ENCODE data around the gene ARFGEF3.
"Not testable (repeated sequence)": the region's sequence is repeated elsewhere in the genome, so short reads cannot be mapped to it uniquely, and the experiment has no call there.

ARFGEF3 gene

GRCh38 chr6:138343112-138343511 is 181.4 kb downstream of the ARFGEF3 start:
- no peak for DNase-seq (ENCODE audit: low read depth)

DNA sequence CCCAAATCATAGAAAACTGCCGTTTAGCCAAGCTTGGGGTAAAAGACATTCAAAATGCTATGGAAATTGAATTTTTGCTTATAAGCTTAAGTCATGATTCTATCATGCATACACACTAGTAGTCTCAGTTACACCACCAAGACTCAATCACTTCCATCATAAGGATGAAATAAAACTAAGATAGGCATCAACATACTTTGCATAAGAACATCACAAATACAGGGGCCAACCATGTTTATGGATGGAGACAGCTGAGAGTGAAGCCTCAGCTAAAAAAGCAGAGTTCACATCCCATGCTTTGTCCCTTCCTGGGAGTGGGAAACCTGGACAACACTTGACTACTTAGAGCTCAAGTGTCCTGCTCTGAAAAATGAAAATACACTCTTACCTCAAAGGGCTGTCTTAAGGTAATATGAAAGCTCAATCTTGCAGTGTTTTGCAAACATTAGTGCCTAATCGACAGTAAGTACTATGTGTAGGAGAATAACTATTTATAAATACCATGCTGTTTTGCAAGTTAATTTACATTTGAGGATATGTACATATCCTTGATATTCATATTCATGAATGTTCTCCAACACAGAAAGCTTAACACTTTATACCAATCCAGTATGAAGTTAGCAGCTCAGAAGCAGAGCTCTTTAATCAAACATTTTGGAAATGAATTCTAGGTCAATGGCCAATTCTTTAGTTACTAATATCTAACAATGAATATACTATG is 184.0 kb downstream of the ARFGEF3 start:
- no peak for TF ChIP-seq CTCF (conservative IDR thresholded peaks at IDR 0.05; ENCODE audit: low read length)
- no peak for DNase-seq (ENCODE audit: low read depth)

More at GRCh38 chr6:138343112-138343511, 181.4 kb downstream of the ARFGEF3 start:
- no peak for TF ChIP-seq CTCF (conservative IDR thresholded peaks at IDR 0.05; ENCODE audit: low read length)
- no peak overlapping the region for H3K4me3 ChIP-seq (ENCODE audit: low read length)

GRCh38 chr6:138346302-138347195 is 184.8 kb downstream of the ARFGEF3 start:
- no peak for TF ChIP-seq CTCF (conservative IDR thresholded peaks at IDR 0.05; ENCODE audit: low read length)
- H3K4me3 ChIP-seq (ENCODE audit: low read length): no peak overlapping the region
- DNase-seq (ENCODE audit: low read depth): peak; percentile 75

More for the DNA sequence above, 184.0 kb downstream of the ARFGEF3 start:
- H3K4me3 ChIP-seq (ENCODE audit: low read length): no peak overlapping the region

DNA sequence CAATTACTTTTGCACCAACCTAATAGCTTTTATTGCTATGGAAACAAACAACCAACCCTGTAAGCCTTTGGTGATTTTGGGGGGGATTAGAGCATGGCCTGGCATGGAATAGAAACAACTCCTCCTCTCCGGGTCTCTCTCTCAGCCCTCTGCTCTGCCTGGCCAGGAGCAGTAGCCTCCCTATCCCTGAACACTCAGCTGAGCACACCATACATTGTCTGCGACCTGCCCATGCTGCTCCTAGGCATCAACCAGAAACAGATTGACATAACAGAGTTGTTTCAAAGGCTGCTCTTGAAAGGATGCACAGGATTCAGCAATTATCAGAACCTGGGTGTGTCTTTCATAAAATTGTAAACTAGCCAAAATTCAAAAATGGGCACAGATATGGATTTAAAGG is 186.1 kb downstream of the ARFGEF3 start:
- TF ChIP-seq CTCF (conservative IDR thresholded peaks at IDR 0.05; ENCODE audit: low read length): no peak
- H3K4me3 ChIP-seq (ENCODE audit: low read length): no peak overlapping the region
- DNase-seq (ENCODE audit: low read depth): no peak

DNA sequence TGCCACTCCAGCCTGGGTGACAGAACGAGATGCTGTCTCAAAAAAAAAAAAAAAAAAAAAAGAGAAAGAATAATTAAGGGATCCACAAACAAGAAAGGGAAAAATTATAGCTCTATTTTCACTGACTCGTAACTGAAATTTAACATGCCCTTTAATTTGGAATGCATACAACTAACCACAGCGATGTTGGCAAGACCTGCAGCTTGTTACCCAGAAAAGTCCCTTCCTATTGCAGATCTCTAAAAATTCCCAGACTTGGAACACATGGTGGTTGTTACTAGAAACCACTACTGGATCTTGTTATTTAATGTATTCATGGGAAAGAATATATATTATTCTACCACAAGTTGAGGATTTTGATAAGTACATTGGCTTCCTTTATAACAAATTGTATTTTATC is 188.2 kb downstream of the ARFGEF3 start:
- TF ChIP-seq CTCF (conservative IDR thresholded peaks at IDR 0.05; ENCODE audit: low read length): no peak
- DNase-seq (ENCODE audit: low read depth): peak; percentile 79
- no peak overlapping the region for H3K4me3 ChIP-seq (ENCODE audit: low read length)

DNA sequence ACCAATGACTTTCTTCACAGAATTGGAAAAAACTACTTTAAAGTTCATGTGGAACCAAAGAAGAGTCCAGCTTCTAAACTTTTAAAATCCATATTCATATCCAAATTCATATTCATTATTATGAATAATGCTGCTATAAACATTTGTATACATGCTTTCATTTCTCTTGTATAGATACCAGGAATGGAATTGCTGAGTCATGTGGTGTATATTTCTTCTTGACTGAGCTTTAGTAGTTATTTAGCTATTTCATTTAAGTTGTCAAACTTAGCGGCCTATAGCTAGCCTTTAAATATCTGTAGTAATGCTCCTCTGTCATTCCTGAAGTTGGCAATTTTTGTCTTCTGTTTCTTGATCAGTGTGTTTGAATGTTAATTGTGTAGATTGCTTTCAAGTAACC is 196.2 kb downstream of the ARFGEF3 start:
- TF ChIP-seq CTCF (conservative IDR thresholded peaks at IDR 0.05; ENCODE audit: low read length): no peak
- no peak overlapping the region for H3K4me3 ChIP-seq (ENCODE audit: low read length)
- DNase-seq (ENCODE audit: low read depth): no peak

DNA sequence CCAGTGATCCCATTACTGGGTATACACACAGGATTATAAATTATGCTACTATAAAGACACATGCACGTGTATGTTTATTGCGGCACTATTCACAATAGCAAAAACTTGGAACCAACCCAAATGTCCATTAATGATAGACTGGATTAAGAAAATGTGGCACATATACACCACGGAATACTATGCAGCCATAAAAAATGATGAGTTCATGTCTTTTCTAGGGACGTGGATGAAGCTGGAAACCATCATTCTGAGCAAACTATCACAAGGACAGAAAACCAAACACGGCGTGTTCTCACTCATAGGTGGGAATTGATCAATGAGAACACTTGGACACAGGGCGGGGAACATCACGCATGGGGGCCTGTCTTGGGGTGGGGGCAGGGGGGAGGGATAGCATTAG is 206.9 kb downstream of the ARFGEF3 start:
- DNase-seq (ENCODE audit: low read depth); H3K4me3 ChIP-seq (ENCODE audit: low read length): not testable (repeated sequence)
